Loucy (cell line): Measurements from ENCODE around the gene SPRED2.

Source experiments
- EZH2phosphoT487 ChIP-seq: fragments of 200-600 bp; IDR thresholded peaks from 2 replicates; pipeline ENCODE4 v1.6.1; 2018; ENCODE audit warnings: antibody characterized with exemption, mild to moderate bottlenecking, moderate library complexity, borderline replicate concordance
- TF ChIP-seq, protein P1 (sequence below): fragments of 200-600 bp; sonication (generic); conservative IDR thresholded peaks from 2 replicates; pipeline ENCODE4 v1.5.1; 2014; ENCODE audit warnings: mild to moderate bottlenecking, antibody characterized with exemption, low read length

GRCh38 chr2:65311049-65311448, 121.3 kb downstream of the SPRED2 start:
- TF ChIP-seq EZH2phosphoT487: no peak
- TF ChIP-seq, protein P1, sequence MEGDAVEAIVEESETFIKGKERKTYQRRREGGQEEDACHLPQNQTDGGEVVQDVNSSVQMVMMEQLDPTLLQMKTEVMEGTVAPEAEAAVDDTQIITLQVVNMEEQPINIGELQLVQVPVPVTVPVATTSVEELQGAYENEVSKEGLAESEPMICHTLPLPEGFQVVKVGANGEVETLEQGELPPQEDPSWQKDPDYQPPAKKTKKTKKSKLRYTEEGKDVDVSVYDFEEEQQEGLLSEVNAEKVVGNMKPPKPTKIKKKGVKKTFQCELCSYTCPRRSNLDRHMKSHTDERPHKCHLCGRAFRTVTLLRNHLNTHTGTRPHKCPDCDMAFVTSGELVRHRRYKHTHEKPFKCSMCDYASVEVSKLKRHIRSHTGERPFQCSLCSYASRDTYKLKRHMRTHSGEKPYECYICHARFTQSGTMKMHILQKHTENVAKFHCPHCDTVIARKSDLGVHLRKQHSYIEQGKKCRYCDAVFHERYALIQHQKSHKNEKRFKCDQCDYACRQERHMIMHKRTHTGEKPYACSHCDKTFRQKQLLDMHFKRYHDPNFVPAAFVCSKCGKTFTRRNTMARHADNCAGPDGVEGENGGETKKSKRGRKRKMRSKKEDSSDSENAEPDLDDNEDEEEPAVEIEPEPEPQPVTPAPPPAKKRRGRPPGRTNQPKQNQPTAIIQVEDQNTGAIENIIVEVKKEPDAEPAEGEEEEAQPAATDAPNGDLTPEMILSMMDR: no peak
